ENCODE data around the gene AHCY.
"Not testable (repeated sequence)": the region's sequence is repeated elsewhere in the genome, so short reads cannot be mapped to it uniquely, and the experiment has no call there.

The AHCY gene

GRCh38 chr20:34337544-34337943 lies 34.4 kb upstream of the AHCY start:
- Histone ChIP-seq H3K4me2 (ENCODE audit: low read length) (no peak overlapping the region), H3K4me3 (ENCODE audit: low read length) (no peak overlapping the region), H3K4me1 (ENCODE audit: control insufficient read depth, insufficient read depth, low read length) (peaks cover 6% of the 10 kb centered on the region), H3K36me3 (ENCODE audit: insufficient read depth, low read length) (no peaks in the 10 kb centered on the region), H3K9ac (ENCODE audit: low read depth, low read length) (no peak overlapping the region), H3K9me3 (replicated peaks; ENCODE audit: low read length) (no peaks in the 10 kb centered on the region), H3K27me3 (ENCODE audit: control insufficient read depth, insufficient read depth, low read length) (no peaks in the 10 kb centered on the region)

GRCh38 chr20:34334654-34335407 lies 31.7 kb upstream of the AHCY start:
- peaks cover 6% of the 10 kb centered on the region for H3K4me1 ChIP-seq (ENCODE audit: control insufficient read depth, insufficient read depth, low read length)

GRCh38 chr20:34333786-34334185 lies 30.6 kb upstream of the AHCY start:
- Histone ChIP-seq H3K9me3 (replicated peaks; ENCODE audit: low read length) (no peaks in the 10 kb centered on the region), H3K27me3 (ENCODE audit: control insufficient read depth, insufficient read depth, low read length) (no peaks in the 10 kb centered on the region)

More at GRCh38 chr20:34334654-34335407, 31.7 kb upstream of the AHCY start:
- H3K9ac ChIP-seq (ENCODE audit: low read depth, low read length) = no peak overlapping the region
- no peaks in the 10 kb centered on the region for H3K27me3 ChIP-seq (ENCODE audit: control insufficient read depth, insufficient read depth, low read length)
- H3K4me3 ChIP-seq (ENCODE audit: low read length) = no peak overlapping the region
- no peak overlapping the region for H3K4me2 ChIP-seq (ENCODE audit: low read length)
- H3K36me3 ChIP-seq (ENCODE audit: insufficient read depth, low read length) = no peaks in the 10 kb centered on the region
- H3K9me3 ChIP-seq (replicated peaks; ENCODE audit: low read length) = no peaks in the 10 kb centered on the region

GRCh38 chr20:34332262-34332920 lies 29.2 kb upstream of the AHCY start:
- H3K4me1 ChIP-seq (ENCODE audit: control insufficient read depth, insufficient read depth, low read length) = peaks cover 6% of the 10 kb centered on the region

More at GRCh38 chr20:34333786-34334185, 30.6 kb upstream of the AHCY start:
- Histone ChIP-seq H3K4me1 (ENCODE audit: control insufficient read depth, insufficient read depth, low read length) (peaks cover 6% of the 10 kb centered on the region), H3K4me3 (ENCODE audit: low read length) (no peak overlapping the region), H3K4me2 (ENCODE audit: low read length) (no peak overlapping the region), H3K9ac (ENCODE audit: low read depth, low read length) (no peak overlapping the region), H3K36me3 (ENCODE audit: insufficient read depth, low read length) (no peaks in the 10 kb centered on the region)

GRCh38 chr20:34331838-34332237 lies 28.7 kb upstream of the AHCY start:
- Histone ChIP-seq H3K27me3 (ENCODE audit: control insufficient read depth, insufficient read depth, low read length) (no peaks in the 10 kb centered on the region), H3K4me1 (ENCODE audit: control insufficient read depth, insufficient read depth, low read length) (peaks cover 6% of the 10 kb centered on the region), H3K4me2 (ENCODE audit: low read length) (no peak overlapping the region), H3K36me3 (ENCODE audit: insufficient read depth, low read length) (no peaks in the 10 kb centered on the region), H3K4me3 (ENCODE audit: low read length) (no peak overlapping the region), H3K9ac (ENCODE audit: low read depth, low read length) (no peak overlapping the region), H3K9me3 (replicated peaks; ENCODE audit: low read length) (no peaks in the 10 kb centered on the region)

More at GRCh38 chr20:34332262-34332920, 29.2 kb upstream of the AHCY start:
- no peak overlapping the region for H3K4me2 ChIP-seq (ENCODE audit: low read length)
- no peaks in the 10 kb centered on the region for H3K27me3 ChIP-seq (ENCODE audit: control insufficient read depth, insufficient read depth, low read length)
- H3K4me3 ChIP-seq (ENCODE audit: low read length) = no peak overlapping the region
- no peak overlapping the region for H3K9ac ChIP-seq (ENCODE audit: low read depth, low read length)
- no peaks in the 10 kb centered on the region for H3K9me3 ChIP-seq (replicated peaks; ENCODE audit: low read length)
- no peaks in the 10 kb centered on the region for H3K36me3 ChIP-seq (ENCODE audit: insufficient read depth, low read length)

- not testable (repeated sequence) for H3K4me3 ChIP-seq (ENCODE audit: low read length); H3K27me3 ChIP-seq (ENCODE audit: control insufficient read depth, insufficient read depth, low read length); H3K4me1 ChIP-seq (ENCODE audit: control insufficient read depth, insufficient read depth, low read length); H3K4me2 ChIP-seq (ENCODE audit: low read length); H3K9me3 ChIP-seq (replicated peaks; ENCODE audit: low read length); H3K9ac ChIP-seq (ENCODE audit: low read depth, low read length); H3K36me3 ChIP-seq (ENCODE audit: insufficient read depth, low read length)
These were observed 27.8 kb upstream of the AHCY start for GRCh38 chr20:34330861-34331544.

GRCh38 chr20:34328928-34329677 lies 25.9 kb upstream of the AHCY start:
- H3K9me3 ChIP-seq (replicated peaks; ENCODE audit: low read length) = no peaks in the 10 kb centered on the region
- H3K27me3 ChIP-seq (ENCODE audit: control insufficient read depth, insufficient read depth, low read length) = no peaks in the 10 kb centered on the region
- H3K4me3 ChIP-seq (ENCODE audit: low read length) = no peak overlapping the region
- H3K4me1 ChIP-seq (ENCODE audit: control insufficient read depth, insufficient read depth, low read length) = no peaks in the 10 kb centered on the region
- H3K36me3 ChIP-seq (ENCODE audit: insufficient read depth, low read length) = no peaks in the 10 kb centered on the region
- H3K4me2 ChIP-seq (ENCODE audit: low read length) = no peak overlapping the region
- H3K9ac ChIP-seq (ENCODE audit: low read depth, low read length) = no peak overlapping the region

- not testable (repeated sequence) for H3K4me2 ChIP-seq (ENCODE audit: low read length); H3K36me3 ChIP-seq (ENCODE audit: insufficient read depth, low read length); H3K9ac ChIP-seq (ENCODE audit: low read depth, low read length); H3K9me3 ChIP-seq (replicated peaks; ENCODE audit: low read length); H3K4me1 ChIP-seq (ENCODE audit: control insufficient read depth, insufficient read depth, low read length); H3K27me3 ChIP-seq (ENCODE audit: control insufficient read depth, insufficient read depth, low read length); H3K4me3 ChIP-seq (ENCODE audit: low read length)
These were observed 25.1 kb upstream of the AHCY start for GRCh38 chr20:34328207-34328606.

- no peaks in the 10 kb centered on the region for H3K4me1 ChIP-seq (ENCODE audit: control insufficient read depth, insufficient read depth, low read length)
- H3K27me3 ChIP-seq (ENCODE audit: control insufficient read depth, insufficient read depth, low read length) = peaks cover 6% of the 10 kb centered on the region
- H3K4me3 ChIP-seq (ENCODE audit: low read length) = no peak overlapping the region
- H3K4me2 ChIP-seq (ENCODE audit: low read length) = no peak overlapping the region
- no peaks in the 10 kb centered on the region for H3K9me3 ChIP-seq (replicated peaks; ENCODE audit: low read length)
- no peaks in the 10 kb centered on the region for H3K36me3 ChIP-seq (ENCODE audit: insufficient read depth, low read length)
- no peak overlapping the region for H3K9ac ChIP-seq (ENCODE audit: low read depth, low read length)
These were observed 21.4 kb upstream of the AHCY start for GRCh38 chr20:34324541-34324940.

GRCh38 chr20:34322267-34323105 lies 19.3 kb upstream of the AHCY start:
- H3K27me3 ChIP-seq (ENCODE audit: control insufficient read depth, insufficient read depth, low read length) = peaks cover 6% of the 10 kb centered on the region
- no peak overlapping the region for H3K4me2 ChIP-seq (ENCODE audit: low read length)
- H3K9ac ChIP-seq (ENCODE audit: low read depth, low read length) = no peak overlapping the region
- H3K9me3 ChIP-seq (replicated peaks; ENCODE audit: low read length) = no peaks in the 10 kb centered on the region
- H3K4me1 ChIP-seq (ENCODE audit: control insufficient read depth, insufficient read depth, low read length) = no peaks in the 10 kb centered on the region
- no peaks in the 10 kb centered on the region for H3K36me3 ChIP-seq (ENCODE audit: insufficient read depth, low read length)
- H3K4me3 ChIP-seq (ENCODE audit: low read length) = no peak overlapping the region
